ENCODE results near the gene PRMT5. TPM values are rescaled to one million over a fixed set of nuclear protein-coding genes. Genes with fewer than 3 reads are reported as not detected.
A peak's percentile ranks its signal among the peaks of the same experiment; 100 is the strongest.
"Not testable (repeated sequence)": the region's sequence is repeated elsewhere in the genome, so short reads cannot be mapped to it uniquely, and the experiment has no call there.

Gene PRMT5
- total RNA-seq, 1 donor from 2014 or later: 89.8 TPM

DNA sequence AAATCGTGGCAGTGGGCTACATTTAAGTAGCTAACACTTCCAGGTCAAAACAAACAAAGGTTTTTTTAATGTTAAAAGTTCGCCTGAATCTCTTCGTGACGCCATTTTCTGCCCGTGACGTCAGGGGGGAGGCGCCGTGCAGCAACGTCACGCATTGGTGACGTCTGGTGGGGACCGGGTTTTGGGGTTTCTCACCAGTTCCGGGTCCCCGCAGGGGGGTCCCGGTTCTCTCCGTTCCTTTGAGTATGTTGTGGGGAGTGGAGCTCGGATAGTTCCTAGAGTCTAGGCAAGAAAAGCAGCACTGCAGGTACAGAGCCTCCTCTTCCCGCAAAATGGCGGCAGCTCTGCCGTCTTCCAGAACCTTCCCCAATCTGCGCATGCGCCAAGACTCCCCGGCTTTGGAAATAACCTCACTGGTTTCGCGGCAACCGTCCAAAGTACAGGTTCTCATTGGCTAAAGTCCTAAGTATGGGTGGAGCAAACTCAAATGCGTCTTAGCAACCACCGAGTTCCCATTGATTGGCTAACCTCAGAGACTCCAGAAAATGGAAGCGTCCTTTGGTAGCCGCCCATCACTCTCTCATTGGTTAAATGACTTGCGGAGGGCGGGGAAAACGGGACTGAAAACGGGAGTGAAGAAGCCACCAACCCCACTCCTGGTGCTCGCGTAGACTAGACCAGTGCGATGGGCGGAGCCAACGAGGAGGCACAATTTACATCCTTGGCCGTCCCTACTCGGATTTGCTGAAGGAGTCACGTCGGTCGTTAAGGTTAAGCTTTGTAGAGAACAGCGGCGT, 10.2 kb downstream of the PRMT5 start, which contains the start of gene RBM23:
Gene RBM23 (minus strand): TSS at position 346 of the 797 bp plus-strand sequence.
- H3K9me3 Mint-ChIP-seq: no peaks in the 10 kb centered on the region
- peak; percentile 99 to 100 for DNase-seq (ENCODE audit: low spot score in 2 of 2, unreplicated experiment in 2 of 2)
- no peaks in the 10 kb centered on the region for H3K27me3 Mint-ChIP-seq (ENCODE audit: low read depth)
- peak within 1 kb of the TSS; percentile 91 for H3K4me3 Mint-ChIP-seq
- peaks cover 22% of the 10 kb centered on the region for H3K4me1 Mint-ChIP-seq
- TF ChIP-seq, protein P1, sequence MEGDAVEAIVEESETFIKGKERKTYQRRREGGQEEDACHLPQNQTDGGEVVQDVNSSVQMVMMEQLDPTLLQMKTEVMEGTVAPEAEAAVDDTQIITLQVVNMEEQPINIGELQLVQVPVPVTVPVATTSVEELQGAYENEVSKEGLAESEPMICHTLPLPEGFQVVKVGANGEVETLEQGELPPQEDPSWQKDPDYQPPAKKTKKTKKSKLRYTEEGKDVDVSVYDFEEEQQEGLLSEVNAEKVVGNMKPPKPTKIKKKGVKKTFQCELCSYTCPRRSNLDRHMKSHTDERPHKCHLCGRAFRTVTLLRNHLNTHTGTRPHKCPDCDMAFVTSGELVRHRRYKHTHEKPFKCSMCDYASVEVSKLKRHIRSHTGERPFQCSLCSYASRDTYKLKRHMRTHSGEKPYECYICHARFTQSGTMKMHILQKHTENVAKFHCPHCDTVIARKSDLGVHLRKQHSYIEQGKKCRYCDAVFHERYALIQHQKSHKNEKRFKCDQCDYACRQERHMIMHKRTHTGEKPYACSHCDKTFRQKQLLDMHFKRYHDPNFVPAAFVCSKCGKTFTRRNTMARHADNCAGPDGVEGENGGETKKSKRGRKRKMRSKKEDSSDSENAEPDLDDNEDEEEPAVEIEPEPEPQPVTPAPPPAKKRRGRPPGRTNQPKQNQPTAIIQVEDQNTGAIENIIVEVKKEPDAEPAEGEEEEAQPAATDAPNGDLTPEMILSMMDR (IDR thresholded peaks at IDR 0.05; ENCODE audit: unreplicated experiment): no peak
- H3K27ac Mint-ChIP-seq: peak within 1 kb of the TSS; percentile 100
- H3K36me3 Mint-ChIP-seq: peaks cover 28% of the 10 kb centered on the region

GRCh38 chr14:22915886-22916521, 13.2 kb downstream of the PRMT5 start:
- TF ChIP-seq, protein P1 (IDR thresholded peaks at IDR 0.05; ENCODE audit: unreplicated experiment): no peak

DNA sequence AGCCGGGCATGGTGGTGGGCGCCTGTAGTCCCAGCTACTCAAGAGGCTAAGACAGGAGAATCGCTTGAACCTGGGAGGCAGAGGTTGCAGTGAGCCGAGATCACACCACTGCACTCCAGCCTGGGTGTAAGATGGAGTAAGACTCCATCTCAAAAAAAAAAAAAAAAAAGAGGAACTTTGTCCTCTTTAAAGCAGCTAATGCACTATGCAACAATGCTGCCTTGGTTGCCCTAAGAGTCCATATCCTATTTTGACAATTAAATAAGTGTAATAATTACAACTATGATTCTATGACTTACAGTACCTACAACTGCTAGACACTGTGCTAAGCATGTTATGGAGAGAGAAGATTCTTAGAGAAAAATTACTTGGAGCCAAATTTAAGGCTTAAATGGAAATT, 14.3 kb downstream of the PRMT5 start:
- H3K27ac Mint-ChIP-seq; H3K9me3 Mint-ChIP-seq; H3K36me3 Mint-ChIP-seq; DNase-seq (ENCODE audit: low spot score in 2 of 2, unreplicated experiment in 2 of 2); H3K27me3 Mint-ChIP-seq (ENCODE audit: low read depth); H3K4me3 Mint-ChIP-seq: not testable (repeated sequence)
- peaks cover 27% of the 10 kb centered on the region for H3K4me1 Mint-ChIP-seq

More at GRCh38 chr14:22915886-22916521, 13.2 kb downstream of the PRMT5 start:
- Mint-ChIP-seq H3K27me3 (ENCODE audit: low read depth) (no peaks in the 10 kb centered on the region), H3K36me3 (peaks cover 10% of the 10 kb centered on the region), H3K4me1 (peaks cover 27% of the 10 kb centered on the region), H3K9me3 (no peaks in the 10 kb centered on the region), H3K27ac (peak overlapping the region; percentile 43), H3K4me3 (no peak overlapping the region)
- no peak for DNase-seq (ENCODE audit: low spot score in 2 of 2, unreplicated experiment in 2 of 2)

- Mint-ChIP-seq H3K4me3 (no peak overlapping the region), H3K36me3 (peaks cover 21% of the 10 kb centered on the region), H3K27ac (no peak overlapping the region), H3K27me3 (ENCODE audit: low read depth) (no peaks in the 10 kb centered on the region), H3K9me3 (no peaks in the 10 kb centered on the region), H3K4me1 (peaks cover 5% of the 10 kb centered on the region)
- no peak for DNase-seq (ENCODE audit: low spot score in 2 of 2, unreplicated experiment in 2 of 2)
- TF ChIP-seq, protein P1 (IDR thresholded peaks at IDR 0.05; ENCODE audit: unreplicated experiment): no peak
Measured at GRCh38 chr14:22910916-22911315, 18.3 kb downstream of the PRMT5 start.

GRCh38 chr14:22908601-22909000, 20.6 kb downstream of the PRMT5 start:
- no peaks in the 10 kb centered on the region for H3K9me3 Mint-ChIP-seq
- DNase-seq (ENCODE audit: low spot score in 2 of 2, unreplicated experiment in 2 of 2): no peak
- H3K4me1 Mint-ChIP-seq: peaks cover 5% of the 10 kb centered on the region
- H3K27ac Mint-ChIP-seq: no peak overlapping the region
- H3K36me3 Mint-ChIP-seq: peaks cover 39% of the 10 kb centered on the region
- H3K27me3 Mint-ChIP-seq (ENCODE audit: low read depth): no peaks in the 10 kb centered on the region
- no peak overlapping the region for H3K4me3 Mint-ChIP-seq
- TF ChIP-seq, protein P1 (IDR thresholded peaks at IDR 0.05; ENCODE audit: unreplicated experiment): no peak

DNA sequence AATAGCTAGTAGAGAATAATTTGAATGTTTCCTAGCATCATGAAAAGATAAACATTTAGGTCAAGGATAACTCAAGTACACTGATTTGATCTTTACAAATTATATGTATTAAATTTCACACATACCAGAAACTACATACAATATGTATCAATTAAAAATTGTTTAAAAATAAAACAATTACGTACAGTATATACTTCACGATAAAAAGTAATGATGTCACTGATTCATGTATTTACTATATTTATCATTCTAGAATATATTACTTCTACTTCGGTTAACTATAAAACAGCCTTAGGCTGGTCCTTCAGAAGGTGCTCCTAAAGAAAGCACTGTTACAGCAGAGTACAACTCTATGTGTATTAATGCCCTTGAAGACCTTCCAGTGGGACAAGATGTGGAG, 21.7 kb downstream of the PRMT5 start:
- no peaks in the 10 kb centered on the region for H3K9me3 Mint-ChIP-seq
- no peak overlapping the region for H3K27ac Mint-ChIP-seq
- peaks cover 3% of the 10 kb centered on the region for H3K4me1 Mint-ChIP-seq
- no peaks in the 10 kb centered on the region for H3K27me3 Mint-ChIP-seq (ENCODE audit: low read depth)
- H3K4me3 Mint-ChIP-seq: no peak overlapping the region
- TF ChIP-seq, protein P1 (IDR thresholded peaks at IDR 0.05; ENCODE audit: unreplicated experiment): no peak
- peaks cover 40% of the 10 kb centered on the region for H3K36me3 Mint-ChIP-seq
- no peak for DNase-seq (ENCODE audit: low spot score in 2 of 2, unreplicated experiment in 2 of 2)
